Activated CD4-positive, CD25-positive, alpha-beta regulatory T cell treated with anti-CD3 and anti-CD28 coated beads, Interleukin-2, amount 50 U/mL, for 72 hours (primary cell): ENCODE results near the gene P2RY12.

ENCODE experiments used
- DNase-seq: peaks from one replicate; pipeline ENCODE4 v3.0.0; 2021

P2RY12 gene

DNA sequence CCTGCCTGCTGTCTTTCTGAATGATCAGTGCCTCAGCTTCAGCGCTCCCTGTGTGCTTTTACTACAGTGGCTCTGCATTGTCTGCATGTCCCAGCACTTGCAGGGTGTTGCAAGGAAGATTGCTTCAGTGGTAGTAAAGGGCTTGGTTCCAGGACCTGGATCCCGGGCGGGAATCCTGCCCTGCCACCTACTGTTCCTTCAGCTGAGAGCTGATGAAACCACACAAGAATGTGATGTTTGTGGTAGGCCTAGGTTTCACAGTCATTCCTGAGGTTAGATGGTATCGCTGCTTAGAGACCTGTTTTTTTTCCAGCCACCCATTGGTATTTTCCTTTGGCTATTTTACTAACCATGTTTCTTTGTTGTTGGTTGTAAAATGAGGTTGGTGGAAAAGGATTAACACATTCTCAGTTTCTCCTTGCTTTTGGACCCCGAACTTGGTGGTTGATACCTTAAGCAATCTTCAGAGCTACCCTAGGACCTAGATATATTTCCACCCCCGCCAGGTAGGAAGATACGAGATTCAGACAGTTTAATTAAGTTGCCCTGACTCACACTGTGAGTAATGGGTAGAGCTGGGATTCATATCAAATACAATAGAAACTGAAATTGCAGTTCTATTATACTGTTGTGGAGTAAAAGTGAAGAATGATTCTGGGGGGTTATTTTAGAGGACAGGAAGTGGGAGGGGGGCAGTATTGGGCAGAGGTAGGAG, 79.3 kb downstream of the P2RY12 start:
- DNase-seq = no peak

- no peak for DNase-seq
These were observed 80.8 kb downstream of the P2RY12 start for GRCh38 chr3:151303751-151304150.

GRCh38 chr3:151301787-151302186, 82.8 kb downstream of the P2RY12 start:
- DNase-seq = no peak

GRCh38 chr3:151300539-151300938, 84.0 kb downstream of the P2RY12 start:
- no peak for DNase-seq

DNA sequence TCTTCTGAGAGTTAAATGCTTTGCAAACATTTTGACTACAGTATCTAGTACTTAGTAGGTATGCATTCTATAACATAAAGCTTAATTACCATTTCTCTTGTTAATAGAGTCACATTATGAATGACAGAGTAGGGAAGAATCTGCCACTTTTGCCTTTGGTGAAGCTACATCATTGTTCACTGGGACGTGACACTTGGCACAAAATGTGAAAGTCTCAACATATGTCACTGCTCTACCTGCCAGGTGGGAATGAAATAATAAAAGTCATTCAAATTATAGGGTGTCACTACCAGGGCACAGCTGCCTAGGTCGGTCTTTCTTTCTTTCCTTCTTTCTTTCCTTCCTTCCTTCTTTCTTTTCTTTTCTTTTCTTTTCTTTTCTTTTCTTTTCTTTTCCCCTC, 85.5 kb downstream of the P2RY12 start:
- no peak for DNase-seq

DNA sequence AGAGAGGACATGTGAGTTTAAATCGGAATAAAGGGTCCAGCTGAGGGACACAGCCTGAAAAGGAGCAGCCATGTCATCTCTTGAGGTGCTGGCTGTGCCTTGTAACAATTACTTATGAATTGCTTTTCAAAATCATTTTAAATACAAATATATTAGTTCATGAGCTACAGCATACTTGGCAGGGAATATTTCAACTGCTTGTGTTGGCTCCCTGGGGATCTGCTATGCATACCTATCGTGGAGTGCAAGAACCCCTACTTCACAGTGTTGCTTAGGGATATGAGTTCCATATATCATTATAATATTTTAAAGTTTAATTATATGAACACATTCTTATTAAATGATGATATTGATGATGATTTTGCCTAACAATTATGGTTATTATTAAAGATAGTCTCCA, 87.1 kb downstream of the P2RY12 start:
- no peak for DNase-seq

- DNase-seq = no peak
These were observed 88.3 kb downstream of the P2RY12 start for GRCh38 chr3:151296226-151296625.

DNA sequence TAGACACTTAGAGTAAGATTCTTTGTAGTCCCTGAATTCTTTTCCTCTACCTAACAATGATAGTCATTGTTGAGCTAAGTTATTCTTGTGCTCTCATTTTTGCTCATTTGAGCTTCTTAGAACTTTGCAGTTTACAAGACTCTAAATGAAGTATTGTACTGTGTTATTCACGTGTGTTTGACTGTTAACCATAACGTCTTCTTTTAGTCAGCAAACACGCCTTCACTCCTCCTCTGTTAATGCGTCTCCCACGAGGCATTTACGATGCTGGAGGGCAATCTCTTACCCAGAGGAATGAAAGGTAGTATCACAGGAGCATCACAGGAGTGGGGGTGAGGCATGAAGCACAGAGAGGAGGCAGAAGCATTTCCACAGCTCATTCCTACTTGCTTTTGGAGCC, 91.4 kb downstream of the P2RY12 start:
- no peak for DNase-seq

DNA sequence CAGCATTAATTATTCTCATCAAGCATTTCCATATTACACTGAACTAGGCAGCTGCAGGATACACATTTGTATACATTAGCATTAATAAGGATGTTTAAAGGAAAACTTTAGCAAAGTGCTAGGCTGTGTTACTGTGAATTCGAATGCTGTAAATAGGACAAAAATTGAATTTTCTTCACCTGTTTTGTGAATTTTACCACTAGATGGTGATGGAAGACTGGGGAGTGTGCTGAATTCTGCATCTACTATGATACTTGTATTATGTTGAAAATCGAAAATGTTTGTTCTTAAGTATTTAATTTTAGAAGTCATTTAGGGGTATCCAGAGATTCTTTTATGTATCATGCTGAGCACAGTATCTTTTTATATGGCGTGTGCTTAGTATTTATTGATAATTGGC, 93.9 kb downstream of the P2RY12 start:
- no peak for DNase-seq

DNA sequence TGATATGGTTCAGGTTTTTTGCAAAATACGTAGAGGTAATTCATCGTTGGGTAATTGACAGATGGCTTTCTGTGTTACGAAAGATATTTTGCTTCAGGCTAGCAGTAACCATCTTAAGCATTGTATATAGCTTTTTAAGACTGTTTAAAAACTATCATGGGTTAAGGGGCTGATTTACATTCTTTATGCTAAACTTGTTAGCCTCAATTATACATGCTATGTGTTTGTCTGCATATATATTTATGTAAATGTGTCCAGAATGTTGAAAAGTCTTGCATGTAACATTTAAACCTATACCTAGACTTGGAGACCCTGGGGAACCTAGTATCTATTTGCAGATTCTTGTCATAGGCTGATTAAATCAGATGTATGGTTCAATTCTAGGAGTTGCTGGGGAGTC, 95.1 kb downstream of the P2RY12 start:
- DNase-seq = no peak
